ENCODE data around the gene CCDC201. TPM values are rescaled to one million over a fixed set of nuclear protein-coding genes. Genes with fewer than 3 reads are reported as not detected.

The CCDC201 gene
- total RNA-seq, 2 donors from 2014 or later, result not detected

DNA sequence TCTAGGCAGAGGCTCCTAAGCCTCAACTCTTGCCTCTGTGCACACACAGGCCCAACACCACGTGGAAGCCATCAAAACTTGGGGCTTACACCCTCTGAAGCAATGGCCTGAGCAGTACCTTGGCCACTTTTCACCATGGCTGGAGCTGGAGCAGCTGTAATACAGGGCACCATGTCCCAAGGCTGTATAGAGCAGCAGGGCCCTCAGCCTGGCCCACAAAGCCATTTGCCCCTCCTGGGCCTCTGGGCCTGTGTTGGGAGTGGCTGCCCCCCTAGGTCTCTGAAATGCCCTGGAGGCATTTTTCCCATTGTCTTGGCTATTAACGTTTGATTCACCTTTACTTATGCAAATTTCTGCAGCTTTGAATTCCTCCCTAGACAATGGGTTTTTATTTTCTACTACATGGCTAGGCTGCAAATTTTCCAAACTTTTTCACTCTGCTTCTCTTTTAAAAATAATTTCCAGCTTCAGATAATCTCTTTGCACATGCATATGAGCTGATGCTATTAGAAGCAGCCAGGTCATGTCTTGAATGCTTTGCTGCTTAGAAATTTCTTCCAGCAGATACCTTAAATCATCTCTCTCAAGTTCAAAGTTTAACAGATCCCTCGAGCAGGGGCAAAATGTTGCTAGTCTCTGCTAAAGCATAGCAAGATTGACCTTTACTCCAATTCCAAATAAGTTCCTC, 5.7 kb upstream of the CCDC201 start:
- Histone ChIP-seq H3K36me3 (no peaks in the 10 kb centered on the region), H3K4me3 (no peak overlapping the region), H3K27me3 (no peaks in the 10 kb centered on the region), H3K9me3 (peaks cover 0 to 17% of the 10 kb centered on the region in 2 donors), H3K27ac (no peak overlapping the region), H3K4me1 (no peaks in the 10 kb centered on the region)
- DNase-seq (ENCODE audit: low spot score), result no peak
- TF ChIP-seq, protein P1, sequence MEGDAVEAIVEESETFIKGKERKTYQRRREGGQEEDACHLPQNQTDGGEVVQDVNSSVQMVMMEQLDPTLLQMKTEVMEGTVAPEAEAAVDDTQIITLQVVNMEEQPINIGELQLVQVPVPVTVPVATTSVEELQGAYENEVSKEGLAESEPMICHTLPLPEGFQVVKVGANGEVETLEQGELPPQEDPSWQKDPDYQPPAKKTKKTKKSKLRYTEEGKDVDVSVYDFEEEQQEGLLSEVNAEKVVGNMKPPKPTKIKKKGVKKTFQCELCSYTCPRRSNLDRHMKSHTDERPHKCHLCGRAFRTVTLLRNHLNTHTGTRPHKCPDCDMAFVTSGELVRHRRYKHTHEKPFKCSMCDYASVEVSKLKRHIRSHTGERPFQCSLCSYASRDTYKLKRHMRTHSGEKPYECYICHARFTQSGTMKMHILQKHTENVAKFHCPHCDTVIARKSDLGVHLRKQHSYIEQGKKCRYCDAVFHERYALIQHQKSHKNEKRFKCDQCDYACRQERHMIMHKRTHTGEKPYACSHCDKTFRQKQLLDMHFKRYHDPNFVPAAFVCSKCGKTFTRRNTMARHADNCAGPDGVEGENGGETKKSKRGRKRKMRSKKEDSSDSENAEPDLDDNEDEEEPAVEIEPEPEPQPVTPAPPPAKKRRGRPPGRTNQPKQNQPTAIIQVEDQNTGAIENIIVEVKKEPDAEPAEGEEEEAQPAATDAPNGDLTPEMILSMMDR (IDR thresholded peaks at IDR 0.05), result no peak

DNA sequence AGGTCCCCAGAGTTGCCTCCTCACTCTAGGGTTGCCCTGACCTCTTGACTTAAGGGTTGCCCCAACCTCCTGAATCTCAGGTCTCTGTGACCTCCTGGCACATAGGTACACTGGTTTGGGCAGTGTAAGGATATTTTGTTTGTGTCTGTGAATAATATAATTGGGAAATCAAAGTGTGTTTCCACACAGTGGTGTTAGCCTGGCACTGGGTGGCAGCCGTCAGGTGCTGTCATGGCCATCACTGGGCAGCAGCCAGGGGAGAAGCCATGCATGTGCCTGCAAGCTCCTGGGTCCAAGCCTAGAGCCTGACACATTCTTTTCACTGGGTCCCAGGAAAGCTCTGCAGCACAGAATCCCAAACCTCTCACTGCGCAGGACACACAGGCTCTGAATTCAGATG, 3.6 kb upstream of the CCDC201 start:
- Histone ChIP-seq H3K9me3 (peaks cover 0 to 17% of the 10 kb centered on the region in 2 donors), H3K36me3 (no peaks in the 10 kb centered on the region), H3K27me3 (no peaks in the 10 kb centered on the region), H3K27ac (no peak overlapping the region), H3K4me3 (no peak overlapping the region), H3K4me1 (no peaks in the 10 kb centered on the region)
- TF ChIP-seq, protein P1 (IDR thresholded peaks at IDR 0.05), result no peak
- DNase-seq (ENCODE audit: low spot score), result peak; percentile 9

DNA sequence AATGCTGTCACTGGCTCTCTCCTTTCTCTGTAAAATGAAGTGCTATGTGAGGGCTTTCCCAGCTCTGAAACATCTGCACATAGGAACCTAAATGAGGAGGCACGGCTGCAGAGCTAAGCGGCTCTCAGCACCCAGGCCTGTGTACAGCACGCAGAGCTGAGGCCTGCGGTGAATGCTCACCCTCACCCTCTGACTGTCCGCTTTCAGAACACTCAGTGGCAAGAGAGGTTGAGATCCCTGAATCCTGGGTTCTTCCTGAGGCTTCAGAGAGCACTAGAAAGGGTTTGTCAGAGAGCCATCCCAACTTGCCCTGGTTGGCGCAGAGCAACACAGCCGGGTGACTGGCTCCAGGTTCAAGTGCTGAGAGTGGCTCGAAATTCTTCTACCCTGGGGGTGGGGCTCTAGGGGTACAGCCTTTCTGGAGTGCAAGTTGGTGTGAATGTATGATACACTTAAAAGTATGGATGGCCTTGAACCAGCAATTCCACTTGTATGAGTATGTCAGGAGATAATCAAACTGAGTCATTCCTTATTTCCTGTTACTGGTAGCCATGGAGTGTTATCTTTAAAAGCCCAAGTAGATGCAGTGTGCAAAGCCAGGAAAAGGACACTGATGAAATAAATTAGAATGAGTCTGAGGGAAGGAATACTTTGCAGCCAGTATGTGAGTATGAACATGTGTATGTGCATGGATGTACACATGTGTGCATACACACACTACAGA, 1.7 kb upstream of the CCDC201 start:
- H3K36me3 ChIP-seq, result no peaks in the 10 kb centered on the region
- H3K4me3 ChIP-seq, result no peak overlapping the region
- no peaks in the 10 kb centered on the region for H3K4me1 ChIP-seq
- H3K9me3 ChIP-seq, result peaks cover 0 to 17% of the 10 kb centered on the region in 2 donors
- TF ChIP-seq, protein P1 (IDR thresholded peaks at IDR 0.05), result no peak
- H3K27me3 ChIP-seq, result no peaks in the 10 kb centered on the region
- no peak overlapping the region for H3K27ac ChIP-seq
- peak; percentile 7 for DNase-seq (ENCODE audit: low spot score)

DNA sequence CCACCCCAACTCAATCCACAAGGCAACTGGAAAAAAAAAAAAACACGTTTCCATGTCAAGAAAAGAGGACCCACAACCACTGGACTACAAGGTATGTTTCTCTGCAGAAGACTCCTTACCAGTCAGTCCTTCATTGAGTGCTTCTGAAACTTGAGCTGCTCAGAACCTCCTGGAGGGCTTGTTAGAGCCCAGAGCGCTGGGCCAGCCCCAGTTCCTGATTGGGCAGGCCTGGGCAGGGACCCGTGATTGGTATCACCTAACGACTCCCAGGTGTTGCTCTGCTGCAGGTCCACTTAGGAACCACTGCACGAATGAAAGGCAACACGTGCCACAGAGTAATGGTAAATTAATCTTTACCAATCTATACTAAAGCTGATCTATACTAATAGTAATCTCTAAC, 473 bp upstream of the CCDC201 start:
- no peak overlapping the region for H3K4me3 ChIP-seq
- H3K4me1 ChIP-seq, result no peaks in the 10 kb centered on the region
- no peaks in the 10 kb centered on the region for H3K27me3 ChIP-seq
- no peak overlapping the region for H3K27ac ChIP-seq
- peaks cover 0 to 5% of the 10 kb centered on the region in 2 donors for H3K9me3 ChIP-seq
- H3K36me3 ChIP-seq, result no peaks in the 10 kb centered on the region
- TF ChIP-seq, protein P1 (IDR thresholded peaks at IDR 0.05), result no peak
- DNase-seq (ENCODE audit: low spot score), result peak; percentile 30

DNA sequence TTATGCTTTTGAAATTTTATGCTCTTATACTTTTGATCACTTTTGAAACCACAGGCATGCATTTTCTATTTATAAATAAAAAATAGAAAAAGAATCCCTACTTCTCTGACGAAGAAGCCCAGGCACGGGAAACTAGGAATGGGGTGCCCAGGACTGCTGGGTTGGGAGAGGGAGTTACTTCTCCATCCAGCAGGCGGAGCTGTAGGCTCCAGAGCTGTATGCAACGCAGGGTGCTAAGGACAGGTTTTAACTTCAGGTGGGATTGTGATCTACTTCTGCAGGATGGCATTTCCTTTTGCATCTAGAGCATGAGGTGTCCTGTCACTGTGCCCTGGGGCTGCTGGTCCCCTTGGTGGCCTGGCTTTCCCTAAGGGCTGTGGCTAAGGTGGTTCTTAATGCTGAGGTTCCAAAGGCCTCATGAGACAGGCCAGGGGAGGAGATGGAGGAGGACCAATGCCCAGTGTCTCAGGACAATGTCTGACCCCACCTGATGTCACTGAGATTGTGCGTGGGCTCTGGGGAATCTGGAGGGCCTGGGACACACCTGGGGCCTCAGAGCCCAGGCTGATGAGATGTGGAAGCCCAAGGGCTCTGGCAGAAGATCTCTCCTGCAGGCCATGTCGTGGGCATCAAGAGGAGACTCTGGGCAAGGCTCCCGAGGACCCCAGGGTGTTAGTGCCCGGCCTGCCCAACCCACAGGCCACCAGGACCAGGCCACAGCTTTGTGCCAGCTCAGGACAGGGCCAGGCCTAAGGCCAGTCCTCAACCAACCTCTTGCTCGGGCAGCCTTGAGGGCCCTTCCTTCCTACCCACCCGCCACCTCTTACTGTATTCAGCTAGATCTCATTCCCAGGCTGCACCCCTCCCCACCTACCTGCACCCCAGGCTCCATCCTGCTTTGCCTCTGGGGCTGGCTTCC, 507 bp downstream of the CCDC201 start:
- Histone ChIP-seq H3K36me3 (no peaks in the 10 kb centered on the region), H3K4me3 (no peak overlapping the region), H3K4me1 (no peaks in the 10 kb centered on the region), H3K27me3 (no peaks in the 10 kb centered on the region), H3K27ac (no peak overlapping the region), H3K9me3 (peaks cover 0 to 7% of the 10 kb centered on the region in 2 donors)
- peak; percentile 38 for DNase-seq (ENCODE audit: low spot score)
- TF ChIP-seq, protein P1 (IDR thresholded peaks at IDR 0.05), result peak in 1 of 2 donors; percentile 17

Measured in right atrium auricular region (tissue), 2 donors.